ENCODE measurements around the gene UCK1.

Gene UCK1

DNA sequence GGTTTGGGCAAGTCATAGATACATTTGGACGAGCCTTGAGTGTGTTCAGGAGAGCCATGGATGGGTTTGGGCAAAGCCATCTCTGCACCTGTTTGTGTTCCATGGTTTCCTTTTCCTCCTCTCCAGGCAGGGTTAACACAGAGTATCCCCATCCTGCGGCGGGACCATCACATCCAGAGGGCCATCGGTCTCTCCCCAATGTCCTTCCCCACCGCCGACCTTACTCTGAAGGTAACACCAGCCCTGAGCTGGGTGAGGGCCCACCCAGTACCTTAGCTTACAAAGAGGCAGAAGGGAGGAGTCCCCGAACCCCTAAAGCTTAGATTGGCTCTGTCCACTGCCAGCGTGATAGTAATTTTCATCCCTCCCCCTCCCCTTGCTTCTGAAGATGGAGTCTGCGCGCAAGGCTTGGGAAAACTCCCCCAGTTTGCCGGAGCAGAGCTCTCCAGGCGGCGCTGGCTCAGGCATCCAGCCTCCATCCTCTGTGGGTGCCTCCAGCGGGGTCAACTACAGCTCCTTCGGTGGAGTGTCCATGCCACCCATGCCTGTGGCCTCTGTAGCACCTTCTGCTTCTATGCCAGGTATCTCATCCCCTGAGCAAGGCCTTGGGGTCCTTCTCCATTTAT is 46.4 kb downstream of the UCK1 start:
- Histone ChIP-seq H3K4me2 (ENCODE audit: low read length) (no peak overlapping the region), H3K4me3 (ENCODE audit: low read length) (no peak overlapping the region), H3K36me3 (replicated peaks; ENCODE audit: low read depth, low read length) (peaks cover 75% of the 10 kb centered on the region), H3K4me1 (ENCODE audit: low read length) (no peaks in the 10 kb centered on the region), H3K27ac (ENCODE audit: low read length) (no peak overlapping the region), H3K79me2 (ENCODE audit: low read length) (no peaks in the 10 kb centered on the region; the same call in 1 of the 2 replicates), H3K27me3 (ENCODE audit: low read depth, low read length) (no peaks in the 10 kb centered on the region), H3K9me3 (ENCODE audit: insufficient read depth, low read length) (no peaks in the 10 kb centered on the region), H2AFZ (ENCODE audit: low read depth, low read length) (no peak overlapping the region), H4K20me1 (ENCODE audit: insufficient read depth, low read length) (no peaks in the 10 kb centered on the region), H3K9ac (ENCODE audit: low read length) (no peak overlapping the region)
- TF ChIP-seq EZH2phosphoT487 (IDR thresholded peaks at IDR 0.05; ENCODE audit: low read depth) (no peak), CTCF (IDR thresholded peaks at IDR 0.05; ENCODE audit: low read depth, low read length) (no peak)

GRCh38 chr9:131484051-131484445 is 47.0 kb downstream of the UCK1 start:
- no peak overlapping the region for H3K27ac ChIP-seq (ENCODE audit: low read length)
- no peaks in the 10 kb centered on the region; the same call in 1 of the 2 replicates for H3K79me2 ChIP-seq (ENCODE audit: low read length)
- H4K20me1 ChIP-seq (ENCODE audit: insufficient read depth, low read length): no peaks in the 10 kb centered on the region

DNA sequence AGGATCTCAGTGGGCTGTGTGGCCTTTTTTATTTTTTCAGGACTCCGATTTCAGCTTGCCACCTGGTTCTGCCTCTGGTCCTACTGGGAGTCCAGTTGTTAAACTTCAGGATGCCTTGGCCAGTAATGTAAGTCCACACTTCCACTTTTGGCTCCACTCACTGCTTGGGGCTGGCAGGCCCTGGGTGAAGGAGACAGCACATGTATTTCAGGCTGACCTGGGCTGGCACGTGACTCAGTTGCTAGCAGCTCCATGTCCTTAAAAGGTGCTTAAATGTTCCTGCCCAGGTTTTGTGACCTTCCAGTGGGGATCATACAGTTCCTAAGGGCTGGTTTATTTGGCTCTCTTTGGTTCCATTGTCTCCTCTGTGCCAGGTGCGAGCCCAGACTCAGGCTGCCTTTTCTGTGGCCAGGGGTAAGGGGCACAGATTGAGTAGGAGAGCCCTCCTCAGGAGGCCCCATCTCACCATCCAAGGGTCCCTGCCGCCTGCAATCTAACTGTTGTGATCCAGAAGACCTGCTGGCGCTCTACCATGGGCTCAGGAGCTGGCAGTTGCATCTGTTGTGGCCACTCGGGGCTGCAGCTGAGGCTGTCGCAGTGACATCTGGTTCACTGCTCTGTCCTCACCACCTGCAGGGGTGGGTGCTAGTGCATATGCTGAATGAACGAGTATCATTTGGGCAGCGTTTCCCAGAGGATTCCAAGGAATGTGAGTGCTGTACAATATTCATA is 47.6 kb downstream of the UCK1 start:
- no peak overlapping the region for H3K4me3 ChIP-seq (ENCODE audit: low read length)
- H3K27ac ChIP-seq (ENCODE audit: low read length): no peak overlapping the region
- peaks cover 76% of the 10 kb centered on the region for H3K36me3 ChIP-seq (replicated peaks; ENCODE audit: low read depth, low read length)
- no peaks in the 10 kb centered on the region for H4K20me1 ChIP-seq (ENCODE audit: insufficient read depth, low read length)
- H3K27me3 ChIP-seq (ENCODE audit: low read depth, low read length): no peaks in the 10 kb centered on the region
- no peaks in the 10 kb centered on the region for H3K9me3 ChIP-seq (ENCODE audit: insufficient read depth, low read length)
- TF ChIP-seq EZH2phosphoT487 (IDR thresholded peaks at IDR 0.05; ENCODE audit: low read depth) (no peak), CTCF (IDR thresholded peaks at IDR 0.05; ENCODE audit: low read depth, low read length) (no peak)
- H3K4me1 ChIP-seq (ENCODE audit: low read length): no peaks in the 10 kb centered on the region
- no peak overlapping the region for H3K4me2 ChIP-seq (ENCODE audit: low read length)
- H3K79me2 ChIP-seq (ENCODE audit: low read length): no peaks in the 10 kb centered on the region; the same call in 1 of the 2 replicates
- H2AFZ ChIP-seq (ENCODE audit: low read depth, low read length): no peak overlapping the region
- H3K9ac ChIP-seq (ENCODE audit: low read length): no peak overlapping the region

More at GRCh38 chr9:131484051-131484445, 47.0 kb downstream of the UCK1 start:
- no peak overlapping the region for H2AFZ ChIP-seq (ENCODE audit: low read depth, low read length)
- H3K4me1 ChIP-seq (ENCODE audit: low read length): no peaks in the 10 kb centered on the region
- no peaks in the 10 kb centered on the region for H3K27me3 ChIP-seq (ENCODE audit: low read depth, low read length)
- no peak overlapping the region for H3K4me2 ChIP-seq (ENCODE audit: low read length)
- H3K9me3 ChIP-seq (ENCODE audit: insufficient read depth, low read length): no peaks in the 10 kb centered on the region
- H3K36me3 ChIP-seq (replicated peaks; ENCODE audit: low read depth, low read length): peaks cover 76% of the 10 kb centered on the region
- TF ChIP-seq CTCF (IDR thresholded peaks at IDR 0.05; ENCODE audit: low read depth, low read length): no peak
- no peak for TF ChIP-seq EZH2phosphoT487 (IDR thresholded peaks at IDR 0.05; ENCODE audit: low read depth)
- no peak overlapping the region for H3K4me3 ChIP-seq (ENCODE audit: low read length)
- H3K9ac ChIP-seq (ENCODE audit: low read length): no peak overlapping the region

- H3K36me3 ChIP-seq (replicated peaks; ENCODE audit: low read depth, low read length): peaks cover 76% of the 10 kb centered on the region
- no peak for TF ChIP-seq CTCF (IDR thresholded peaks at IDR 0.05; ENCODE audit: low read depth, low read length)
- no peak for TF ChIP-seq EZH2phosphoT487 (IDR thresholded peaks at IDR 0.05; ENCODE audit: low read depth)
- no peaks in the 10 kb centered on the region for H3K4me1 ChIP-seq (ENCODE audit: low read length)
- H3K9me3 ChIP-seq (ENCODE audit: insufficient read depth, low read length): no peaks in the 10 kb centered on the region
- no peak overlapping the region for H3K4me2 ChIP-seq (ENCODE audit: low read length)
- peaks cover 4% of the 10 kb centered on the region; the same call in 1 of the 2 replicates for H3K79me2 ChIP-seq (ENCODE audit: low read length)
- no peaks in the 10 kb centered on the region for H3K27me3 ChIP-seq (ENCODE audit: low read depth, low read length)
- no peak overlapping the region for H3K9ac ChIP-seq (ENCODE audit: low read length)
- no peak overlapping the region for H3K27ac ChIP-seq (ENCODE audit: low read length)
- no peaks in the 10 kb centered on the region for H4K20me1 ChIP-seq (ENCODE audit: insufficient read depth, low read length)
- H3K4me3 ChIP-seq (ENCODE audit: low read length): no peak overlapping the region
- H2AFZ ChIP-seq (ENCODE audit: low read depth, low read length): no peak overlapping the region
These were observed 48.6 kb downstream of the UCK1 start for GRCh38 chr9:131482343-131483006.

Measured in OCI-LY3 (cell line).